SK-N-SH (cell line): ENCODE data around the gene UPF2. TPM values are rescaled to one million over a fixed set of nuclear protein-coding genes. Genes with fewer than 3 reads are reported as not detected.

Source experiments
- CTCF ChIA-PET: fragments of 300-600, 350-600 bp; formaldehyde crosslinking; extraction: SDS; loops from one replicate; lab custom pipeline; 2021; lab: Yijun Ruan, JAX
- POLR2A ChIA-PET: fragments of 350-600 bp; sonication (Branson Sonifier 250); formaldehyde crosslinking; extraction: SDS; loops from one replicate; lab custom pipeline; 2020; ENCODE audit warnings: antibody characterized with exemption, inconsistent platforms; lab: Yijun Ruan, JAX
- DNase-seq: peaks from one replicate; pipeline ENCODE4 v3.0.0; 2012
- H2AFZ ChIP-seq: fragments of 200-600 bp; sonication (generic); 2 replicates; pipeline ENCODE4 v1.8.1; 2016; ENCODE audit warnings: antibody characterized with exemption, mild to moderate bottlenecking, low read depth
- H3F3A ChIP-seq: fragments of 200-600 bp; sonication (generic); replicated peaks from 2 replicates; pipeline ENCODE3; 2016; ENCODE audit warnings: antibody characterized with exemption, mild to moderate bottlenecking; ENCODE audit not compliant: insufficient read depth
- H3K27ac ChIP-seq, 2 experiments: fragments of 200-500 bp in 1 of 2; fragments of 200-600 bp in 1 of 2; sonication (Bioruptor generic) in 1 of 2; sonication (generic), shearing (Covaris generic) in 1 of 2; 2 replicates each; pipeline versions ENCODE4 v1.5.1 to v1.6.1; 2014 to 2016; ENCODE audit warnings: low read depth in 2 of 2, inconsistent platforms in 1 of 2, low read length in 1 of 2, mild to moderate bottlenecking in 1 of 2, mixed read lengths in 1 of 2
- H3K27me3 ChIP-seq: fragments of 200-600 bp; sonication (generic), shearing (Covaris generic); 2 replicates; pipeline ENCODE4 v1.6.1; 2016; ENCODE audit warnings: mixed run types; ENCODE audit not compliant: insufficient read depth
- H3K36me3 ChIP-seq, 2 experiments: fragments of 200-500 bp in 1 of 2; fragments of 200-600 bp in 1 of 2; sonication (Bioruptor generic) in 1 of 2; sonication (generic) in 1 of 2; replicated peaks in 1 of 2; 2 replicates each; pipeline versions ENCODE3 to v1.5.1; 2014 to 2016; ENCODE audit warnings: low read length in 1 of 2, mild to moderate bottlenecking in 1 of 2; ENCODE audit not compliant: insufficient read depth in 2 of 2, control insufficient read depth in 1 of 2
- H3K4me1 ChIP-seq, 2 experiments: fragments of 200-500 bp in 1 of 2; fragments of 200-600 bp in 1 of 2; sonication (Bioruptor generic) in 1 of 2; sonication (generic), shearing (Covaris generic) in 1 of 2; 2 replicates each; pipeline versions ENCODE4 v1.5.1 to v1.6.1; 2014 to 2016; ENCODE audit warnings: low read depth in 1 of 2, low read length in 1 of 2, mixed run types in 1 of 2; ENCODE audit not compliant: insufficient read depth in 2 of 2, control insufficient read depth in 1 of 2
- H3K4me2 ChIP-seq: fragments of 200-600 bp; sonication (generic), shearing (Covaris generic); 2 replicates; pipeline ENCODE4 v1.6.1; 2017; ENCODE audit warnings: mixed run types
- H3K4me3 ChIP-seq, 2 experiments: fragments of 200-500 bp in 1 of 2; fragments of 200-600 bp in 1 of 2; sonication (Bioruptor generic) in 1 of 2; sonication (generic), shearing (Covaris generic) in 1 of 2; 2 replicates each; pipeline versions ENCODE4 v1.5.1 to v1.8.1; 2014 to 2016; ENCODE audit warnings: low read depth in 2 of 2, inconsistent platforms in 1 of 2, low read length in 1 of 2, mild to moderate bottlenecking in 1 of 2, mixed read lengths in 1 of 2, moderate library complexity in 1 of 2
- H3K79me2 ChIP-seq: fragments of 200-600 bp; sonication (generic); 2 replicates; pipeline ENCODE4 v1.8.1; 2017; ENCODE audit warnings: mild to moderate bottlenecking; ENCODE audit not compliant: insufficient read depth
- H3K9ac ChIP-seq: fragments of 200-600 bp; sonication (generic); 2 replicates; pipeline ENCODE4 v1.6.1; 2017; ENCODE audit warnings: mixed run types
- H3K9me2 ChIP-seq: fragments of 200-600 bp; sonication (generic); 2 replicates; pipeline ENCODE4 v1.6.1; 2017; ENCODE audit warnings: mixed run types
- H3K9me3 ChIP-seq: fragments of 200-600 bp; sonication (generic); 2 replicates; pipeline ENCODE4 v1.6.1; 2017; ENCODE audit warnings: mixed run types, mild to moderate bottlenecking, moderate library complexity
- H4K20me1 ChIP-seq: fragments of 200-600 bp; sonication (generic); 2 replicates; pipeline ENCODE4 v1.6.1; 2017; ENCODE audit warnings: mild to moderate bottlenecking, mixed run types; ENCODE audit not compliant: insufficient read depth
- CHD2 ChIP-seq: fragments of 150-350 bp; IDR thresholded peaks from 2 replicates; pipeline ENCODE4 v1.6.1; 2018; ENCODE audit warnings: low read length; ENCODE audit not compliant: partially characterized antibody
- ELF1 ChIP-seq: IDR thresholded peaks from 2 replicates; pipeline ENCODE4 v1.4.0; 2012
- EP300 ChIP-seq, 2 experiments: IDR thresholded peaks; 2 replicates each; pipeline versions ENCODE4 v1.4.0 to v1.6.1; 2012; ENCODE audit warnings: borderline replicate concordance in 1 of 2, low read depth in 1 of 2, low read length in 1 of 2
- FOXJ3 ChIP-seq: sonication (generic); formaldehyde crosslinking; IDR thresholded peaks from 2 replicates; pipeline ENCODE4 v1.5.1; 2020; ENCODE audit warnings: mild to moderate bottlenecking, missing genetic modification reagents
- GABPA ChIP-seq: IDR thresholded peaks from 2 replicates; pipeline ENCODE4 v1.4.0; 2012; ENCODE audit warnings: low read depth, mild to moderate bottlenecking
- JUND ChIP-seq: IDR thresholded peaks from 2 replicates; pipeline ENCODE4 v1.4.0; 2012
- MEF2A ChIP-seq: IDR thresholded peaks from 2 replicates; pipeline ENCODE4 v1.4.0; 2012; ENCODE audit warnings: low read depth, borderline replicate concordance
- MXI1 ChIP-seq: IDR thresholded peaks from 2 replicates; pipeline ENCODE4 v1.6.1; 2012; ENCODE audit warnings: mild to moderate bottlenecking, low read depth, low read length, improper control_type of control experiment
- RAD21 ChIP-seq: IDR thresholded peaks from 2 replicates; pipeline ENCODE4 v1.6.1; 2012; ENCODE audit warnings: mild to moderate bottlenecking, low read length
- RCOR1 ChIP-seq: fragments of 150-350 bp; IDR thresholded peaks from 2 replicates; pipeline ENCODE4 v1.6.1; 2017; ENCODE audit warnings: antibody characterized with exemption, low read length
- TCF12 ChIP-seq: IDR thresholded peaks from 2 replicates; pipeline ENCODE4 v1.4.0; 2012
- WGBS: methylation state at CpG from one replicate; pipeline ENCODE4 v1.1.6; 2017; ENCODE audit warnings: low lambda C conversion rate; 5-methylcytosine and 5-hydroxymethylcytosine counted together
- polyA plus RNA-seq, 3 experiments: library from polyadenylated mRNA; depleted of rRNA; stranded (reverse); fragments of >200 nt; gene quantifications; 2 replicates each; pipeline ENCODE4 v1.2.3, GENCODE V29; 2012
- TF ChIP-seq, protein P1 (sequence below): IDR thresholded peaks from 2 replicates; pipeline ENCODE4; 2012
- TF ChIP-seq, protein P2 (sequence below): fragments of 150-350 bp; IDR thresholded peaks from 2 replicates; pipeline ENCODE4 v1.6.1; 2016; ENCODE audit warnings: mild to moderate bottlenecking, low read depth, low read length
- TF ChIP-seq, protein P3 (sequence below): fragments of 200-600 bp; sonication (generic); IDR thresholded peaks from 2 replicates; pipeline ENCODE4 v1.6.1; 2017; ENCODE audit warnings: antibody characterized with exemption, mild to moderate bottlenecking, moderate library complexity
- TF ChIP-seq, protein P4 (sequence below): fragments of 150-350 bp; IDR thresholded peaks from 2 replicates; pipeline ENCODE4 v1.6.1; 2017; ENCODE audit warnings: antibody characterized with exemption, low read length, low read depth, borderline replicate concordance
- TF ChIP-seq, protein P5 (sequence below): IDR thresholded peaks from 2 replicates; pipeline ENCODE4 v1.4.0; 2012; ENCODE audit warnings: low read depth, borderline replicate concordance
- TF ChIP-seq, protein P6 (sequence below): IDR thresholded peaks from 2 replicates; pipeline ENCODE4 v1.4.0; 2012; ENCODE audit warnings: low read depth

UPF2 gene
- polyA plus RNA-seq, 1 of the 3 experiments (the other 2 are of a cell fraction): 4.7 TPM

DNA sequence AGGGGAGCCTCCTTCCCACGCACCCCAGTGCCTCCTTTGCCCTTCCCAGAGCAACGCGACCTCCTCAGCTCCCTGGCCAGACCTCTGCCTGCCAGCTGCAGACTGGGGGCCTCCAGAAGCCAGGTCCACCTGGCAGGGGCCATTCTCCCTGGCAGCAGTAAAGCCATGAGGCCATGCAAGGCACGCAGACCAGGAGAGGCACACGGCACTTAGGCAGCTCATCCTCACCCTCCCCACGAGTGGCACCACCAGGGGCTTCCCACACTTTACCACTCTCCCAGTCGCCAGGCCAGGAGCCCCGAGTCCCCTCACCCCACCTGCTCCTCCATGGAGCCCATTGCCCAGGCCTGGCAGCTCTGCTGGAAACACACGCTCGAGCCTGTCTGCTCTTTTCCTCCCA is 134.1 kb downstream of the UPF2 start:
- Histone ChIP-seq H3K9me3 (no peaks in the 10 kb centered on the region), H3K27ac (no peak overlapping the region), H2AFZ (no peak overlapping the region), H3K79me2 (no peaks in the 10 kb centered on the region), H3K9me2 (no peaks in the 10 kb centered on the region), H3K36me3 (no peaks in the 10 kb centered on the region), H3K27me3 (no peaks in the 10 kb centered on the region), H3K4me2 (no peak overlapping the region), H4K20me1 (no peaks in the 10 kb centered on the region), H3K4me1 (no peaks in the 10 kb centered on the region), H3K9ac (no peak overlapping the region), H3F3A (no peaks in the 10 kb centered on the region), H3K4me3 (no peak overlapping the region)
- CTCF ChIA-PET: interaction anchor here (1.0 kb wide), 1 partner anchor 306 kb away, joined by 3 read pairs; no protein-coding TSS in a partner anchor
- WGBS: 56% methylated on average over 7 of the region's 10 CpGs
- POLR2A ChIA-PET: no interaction called here
- DNase-seq: no peak
- TF ChIP-seq ELF1 (no peak), GABPA (no peak), FOXJ3 (CRISPR knock-in tag) (no peak), TCF12 (no peak)
- TF ChIP-seq, protein P1, sequence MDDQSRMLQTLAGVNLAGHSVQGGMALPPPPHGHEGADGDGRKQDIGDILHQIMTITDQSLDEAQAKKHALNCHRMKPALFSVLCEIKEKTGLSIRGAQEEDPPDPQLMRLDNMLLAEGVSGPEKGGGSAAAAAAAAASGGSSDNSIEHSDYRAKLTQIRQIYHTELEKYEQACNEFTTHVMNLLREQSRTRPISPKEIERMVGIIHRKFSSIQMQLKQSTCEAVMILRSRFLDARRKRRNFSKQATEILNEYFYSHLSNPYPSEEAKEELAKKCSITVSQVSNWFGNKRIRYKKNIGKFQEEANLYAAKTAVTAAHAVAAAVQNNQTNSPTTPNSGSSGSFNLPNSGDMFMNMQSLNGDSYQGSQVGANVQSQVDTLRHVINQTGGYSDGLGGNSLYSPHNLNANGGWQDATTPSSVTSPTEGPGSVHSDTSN: no peak

DNA sequence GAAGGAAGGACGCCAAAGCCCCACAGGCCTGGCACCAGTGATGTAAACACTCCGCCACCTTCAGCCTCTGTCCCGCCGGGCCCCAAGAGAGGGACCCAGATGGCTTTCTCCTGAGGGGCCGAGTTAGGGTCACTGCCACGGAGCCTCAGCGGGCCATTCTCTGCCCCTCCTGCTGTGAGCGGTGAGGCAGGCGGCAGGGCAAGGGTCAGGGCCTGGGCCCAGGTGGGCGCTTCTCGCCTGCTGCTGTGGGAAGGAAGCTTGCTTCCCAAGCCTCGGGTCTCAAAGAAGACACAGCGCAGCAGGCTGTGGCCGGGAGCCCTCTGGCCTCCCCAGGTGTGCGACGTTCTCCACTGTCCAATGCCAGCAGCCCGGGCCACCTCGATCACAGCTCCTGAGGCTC is 134.7 kb downstream of the UPF2 start:
- H3K4me3 ChIP-seq: no peak overlapping the region
- TF ChIP-seq RAD21 (no peak), EP300 (IDR thresholded peaks at IDR 0.05; ENCODE audit: borderline replicate concordance in 1 of 2, low read depth in 1 of 2, low read length in 1 of 2) (no peak), MXI1 (no peak), JUND (no peak), MEF2A (no peak), CHD2 (no peak), RCOR1 (no peak)
- TF ChIP-seq, protein P2, sequence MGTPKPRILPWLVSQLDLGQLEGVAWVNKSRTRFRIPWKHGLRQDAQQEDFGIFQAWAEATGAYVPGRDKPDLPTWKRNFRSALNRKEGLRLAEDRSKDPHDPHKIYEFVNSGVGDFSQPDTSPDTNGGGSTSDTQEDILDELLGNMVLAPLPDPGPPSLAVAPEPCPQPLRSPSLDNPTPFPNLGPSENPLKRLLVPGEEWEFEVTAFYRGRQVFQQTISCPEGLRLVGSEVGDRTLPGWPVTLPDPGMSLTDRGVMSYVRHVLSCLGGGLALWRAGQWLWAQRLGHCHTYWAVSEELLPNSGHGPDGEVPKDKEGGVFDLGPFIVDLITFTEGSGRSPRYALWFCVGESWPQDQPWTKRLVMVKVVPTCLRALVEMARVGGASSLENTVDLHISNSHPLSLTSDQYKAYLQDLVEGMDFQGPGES: no peak
- TF ChIP-seq, protein P3, sequence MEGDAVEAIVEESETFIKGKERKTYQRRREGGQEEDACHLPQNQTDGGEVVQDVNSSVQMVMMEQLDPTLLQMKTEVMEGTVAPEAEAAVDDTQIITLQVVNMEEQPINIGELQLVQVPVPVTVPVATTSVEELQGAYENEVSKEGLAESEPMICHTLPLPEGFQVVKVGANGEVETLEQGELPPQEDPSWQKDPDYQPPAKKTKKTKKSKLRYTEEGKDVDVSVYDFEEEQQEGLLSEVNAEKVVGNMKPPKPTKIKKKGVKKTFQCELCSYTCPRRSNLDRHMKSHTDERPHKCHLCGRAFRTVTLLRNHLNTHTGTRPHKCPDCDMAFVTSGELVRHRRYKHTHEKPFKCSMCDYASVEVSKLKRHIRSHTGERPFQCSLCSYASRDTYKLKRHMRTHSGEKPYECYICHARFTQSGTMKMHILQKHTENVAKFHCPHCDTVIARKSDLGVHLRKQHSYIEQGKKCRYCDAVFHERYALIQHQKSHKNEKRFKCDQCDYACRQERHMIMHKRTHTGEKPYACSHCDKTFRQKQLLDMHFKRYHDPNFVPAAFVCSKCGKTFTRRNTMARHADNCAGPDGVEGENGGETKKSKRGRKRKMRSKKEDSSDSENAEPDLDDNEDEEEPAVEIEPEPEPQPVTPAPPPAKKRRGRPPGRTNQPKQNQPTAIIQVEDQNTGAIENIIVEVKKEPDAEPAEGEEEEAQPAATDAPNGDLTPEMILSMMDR: no peak
- TF ChIP-seq, protein P4, sequence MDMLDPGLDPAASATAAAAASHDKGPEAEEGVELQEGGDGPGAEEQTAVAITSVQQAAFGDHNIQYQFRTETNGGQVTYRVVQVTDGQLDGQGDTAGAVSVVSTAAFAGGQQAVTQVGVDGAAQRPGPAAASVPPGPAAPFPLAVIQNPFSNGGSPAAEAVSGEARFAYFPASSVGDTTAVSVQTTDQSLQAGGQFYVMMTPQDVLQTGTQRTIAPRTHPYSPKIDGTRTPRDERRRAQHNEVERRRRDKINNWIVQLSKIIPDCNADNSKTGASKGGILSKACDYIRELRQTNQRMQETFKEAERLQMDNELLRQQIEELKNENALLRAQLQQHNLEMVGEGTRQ: no peak
- TF ChIP-seq, protein P5, sequence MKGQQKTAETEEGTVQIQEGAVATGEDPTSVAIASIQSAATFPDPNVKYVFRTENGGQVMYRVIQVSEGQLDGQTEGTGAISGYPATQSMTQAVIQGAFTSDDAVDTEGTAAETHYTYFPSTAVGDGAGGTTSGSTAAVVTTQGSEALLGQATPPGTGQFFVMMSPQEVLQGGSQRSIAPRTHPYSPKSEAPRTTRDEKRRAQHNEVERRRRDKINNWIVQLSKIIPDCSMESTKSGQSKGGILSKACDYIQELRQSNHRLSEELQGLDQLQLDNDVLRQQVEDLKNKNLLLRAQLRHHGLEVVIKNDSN: no peak
- TF ChIP-seq, protein P6, sequence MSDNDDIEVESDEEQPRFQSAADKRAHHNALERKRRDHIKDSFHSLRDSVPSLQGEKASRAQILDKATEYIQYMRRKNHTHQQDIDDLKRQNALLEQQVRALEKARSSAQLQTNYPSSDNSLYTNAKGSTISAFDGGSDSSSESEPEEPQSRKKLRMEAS: no peak
- ChIA-PET POLR2A (no interaction called here), CTCF (interaction anchor here (1.0 kb wide), 1 partner anchor 306 kb away, joined by 3 read pairs; no protein-coding TSS in a partner anchor)
- no peaks in the 10 kb centered on the region for H3K9me3 ChIP-seq
- H3K79me2 ChIP-seq: no peaks in the 10 kb centered on the region
- no peaks in the 10 kb centered on the region for H3K27me3 ChIP-seq
- 78% methylated on average over 3 of the region's 18 CpGs for WGBS
- no peak for DNase-seq
- H2AFZ ChIP-seq: no peak overlapping the region
- H3K4me1 ChIP-seq: no peaks in the 10 kb centered on the region
- H3K27ac ChIP-seq: no peak overlapping the region
- H4K20me1 ChIP-seq: no peaks in the 10 kb centered on the region
- H3K9ac ChIP-seq: no peak overlapping the region
- H3F3A ChIP-seq: no peaks in the 10 kb centered on the region
- H3K9me2 ChIP-seq: no peaks in the 10 kb centered on the region
- H3K36me3 ChIP-seq: no peaks in the 10 kb centered on the region
- H3K4me2 ChIP-seq: no peak overlapping the region
